Glomerular visceral epithelial cell (primary cell): ENCODE results near the gene OR8B8.
A peak's percentile ranks its signal among the peaks of the same experiment; 100 is the strongest.
"Not testable (repeated sequence)": the region's sequence is repeated elsewhere in the genome, so short reads cannot be mapped to it uniquely, and the experiment has no call there.

Experiments
- DNase-seq: peaks from one replicate; pipeline ENCODE4 v3.0.0-alpha.2; 2016; ENCODE audit errors: extremely low spot score

OR8B8 gene, protein sequence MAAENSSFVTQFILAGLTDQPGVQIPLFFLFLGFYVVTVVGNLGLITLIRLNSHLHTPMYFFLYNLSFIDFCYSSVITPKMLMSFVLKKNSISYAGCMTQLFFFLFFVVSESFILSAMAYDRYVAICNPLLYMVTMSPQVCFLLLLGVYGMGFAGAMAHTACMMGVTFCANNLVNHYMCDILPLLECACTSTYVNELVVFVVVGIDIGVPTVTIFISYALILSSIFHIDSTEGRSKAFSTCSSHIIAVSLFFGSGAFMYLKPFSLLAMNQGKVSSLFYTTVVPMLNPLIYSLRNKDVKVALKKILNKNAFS

DNA sequence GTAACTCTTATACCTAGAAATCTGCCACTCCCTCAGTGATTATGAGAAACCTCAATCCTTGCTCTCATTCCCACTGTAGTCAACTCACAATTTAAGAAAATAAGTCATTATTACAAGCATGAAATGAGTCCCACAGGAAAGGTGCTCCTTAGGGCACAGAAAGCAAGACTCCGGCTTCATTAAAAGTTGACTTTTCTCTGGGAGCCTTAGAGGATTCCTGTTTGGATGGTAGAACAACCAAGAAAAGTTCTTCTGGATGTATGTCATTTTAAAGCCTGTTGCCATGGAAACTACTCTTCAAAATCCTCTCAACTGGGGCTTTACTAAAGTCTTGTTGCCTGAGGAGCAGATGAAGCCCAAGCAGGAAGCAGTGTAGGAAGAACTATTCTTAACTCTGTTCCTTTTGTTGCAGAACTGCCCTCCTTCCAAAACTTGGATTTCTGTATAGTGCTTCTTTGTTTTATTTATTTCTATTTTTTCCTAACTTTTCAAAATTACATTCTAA, at the start of gene OR8B8:
Gene OR8B8, minus strand, starts transcription at position 51 of the 505 bp plus-strand sequence. CDS start 4,611 bp downstream, outside the sequence.
- no peak for DNase-seq

DNA sequence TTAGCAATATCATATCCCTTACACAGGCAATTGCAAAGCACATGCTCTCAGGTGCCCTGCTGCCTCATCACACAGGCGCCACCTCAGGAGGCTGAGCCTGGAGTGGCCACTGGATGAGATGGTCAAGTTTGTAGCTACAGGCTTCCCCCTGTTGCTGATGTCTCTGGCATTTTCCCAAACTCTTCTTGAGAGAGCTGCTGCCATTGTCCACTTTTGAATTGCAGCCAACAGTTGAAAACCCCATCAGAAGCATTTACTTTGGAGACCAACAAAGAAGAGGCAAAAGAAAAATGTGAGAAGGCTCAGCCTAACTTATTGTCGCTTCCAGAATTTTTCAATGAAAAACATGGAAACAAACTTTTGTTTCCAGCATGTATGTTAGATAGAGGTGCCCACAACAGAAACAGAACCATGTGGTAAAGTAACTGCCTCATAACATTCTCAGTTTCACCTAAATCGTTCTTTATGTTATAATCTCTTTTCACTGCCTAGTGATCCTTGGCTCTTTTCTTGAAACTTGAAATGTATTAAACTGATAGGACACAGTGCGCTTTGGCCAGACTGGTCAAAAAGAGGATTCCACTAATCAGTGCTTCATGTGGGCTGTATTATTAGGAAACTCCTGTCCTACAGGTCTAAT, 47.6 kb upstream of the OR8B8 start:
- DNase-seq = no peak

DNA sequence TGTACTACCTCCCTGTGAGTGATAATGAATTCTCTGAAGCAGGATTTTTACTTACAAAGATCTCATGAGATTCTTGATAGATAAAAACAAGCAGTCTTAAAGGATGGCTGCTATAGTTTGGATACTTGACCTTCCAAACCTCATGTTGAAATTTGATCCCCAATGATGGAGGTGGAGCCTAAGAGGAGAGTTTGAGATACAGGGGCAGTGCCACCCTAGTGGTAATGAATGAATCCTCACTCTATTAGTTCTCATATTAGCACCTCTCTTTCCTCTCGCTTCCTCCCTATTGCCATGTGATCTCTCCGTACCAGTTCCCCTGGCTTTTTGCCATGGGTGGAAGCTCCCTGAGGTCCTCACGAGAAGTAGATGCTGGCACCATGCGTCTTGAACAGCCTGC, 37.9 kb upstream of the OR8B8 start:
- no peak for DNase-seq

DNA sequence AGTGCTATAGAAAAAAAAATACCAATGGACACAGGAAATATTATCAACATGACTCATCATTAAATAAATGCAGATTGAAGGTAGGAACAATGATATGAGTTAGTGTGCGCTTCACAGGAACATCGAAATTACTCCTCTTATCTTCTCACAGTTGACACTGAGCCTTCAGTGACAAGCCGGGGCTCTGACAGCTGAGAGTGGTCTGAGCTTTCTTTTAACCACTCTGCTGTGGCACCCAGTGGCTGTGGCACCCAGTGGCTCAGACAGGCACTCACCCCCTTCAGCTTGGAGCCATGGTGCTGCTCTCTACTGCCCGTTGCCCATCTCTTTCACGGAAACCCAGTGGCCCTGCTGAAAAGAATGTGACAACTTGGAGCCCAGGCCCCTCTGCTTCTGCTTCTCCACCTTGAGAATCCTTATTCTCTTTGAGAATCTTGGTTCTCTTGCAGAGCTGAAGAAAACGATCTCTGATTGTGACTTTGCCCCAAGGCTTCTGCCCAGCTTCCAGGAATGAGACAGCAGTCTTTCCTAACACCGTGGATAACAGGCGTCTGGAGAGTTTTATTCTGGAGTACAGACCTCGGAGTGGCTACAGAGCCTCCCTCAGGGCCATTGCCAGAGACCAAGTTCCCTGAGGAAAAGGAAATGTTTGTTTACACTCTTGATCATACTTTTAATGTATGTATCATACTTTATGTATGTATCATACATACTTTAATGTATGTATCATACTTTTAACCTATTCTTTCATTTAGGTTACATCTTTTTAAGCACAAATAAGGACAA, 37.1 kb upstream of the OR8B8 start:
- DNase-seq = no peak

DNA sequence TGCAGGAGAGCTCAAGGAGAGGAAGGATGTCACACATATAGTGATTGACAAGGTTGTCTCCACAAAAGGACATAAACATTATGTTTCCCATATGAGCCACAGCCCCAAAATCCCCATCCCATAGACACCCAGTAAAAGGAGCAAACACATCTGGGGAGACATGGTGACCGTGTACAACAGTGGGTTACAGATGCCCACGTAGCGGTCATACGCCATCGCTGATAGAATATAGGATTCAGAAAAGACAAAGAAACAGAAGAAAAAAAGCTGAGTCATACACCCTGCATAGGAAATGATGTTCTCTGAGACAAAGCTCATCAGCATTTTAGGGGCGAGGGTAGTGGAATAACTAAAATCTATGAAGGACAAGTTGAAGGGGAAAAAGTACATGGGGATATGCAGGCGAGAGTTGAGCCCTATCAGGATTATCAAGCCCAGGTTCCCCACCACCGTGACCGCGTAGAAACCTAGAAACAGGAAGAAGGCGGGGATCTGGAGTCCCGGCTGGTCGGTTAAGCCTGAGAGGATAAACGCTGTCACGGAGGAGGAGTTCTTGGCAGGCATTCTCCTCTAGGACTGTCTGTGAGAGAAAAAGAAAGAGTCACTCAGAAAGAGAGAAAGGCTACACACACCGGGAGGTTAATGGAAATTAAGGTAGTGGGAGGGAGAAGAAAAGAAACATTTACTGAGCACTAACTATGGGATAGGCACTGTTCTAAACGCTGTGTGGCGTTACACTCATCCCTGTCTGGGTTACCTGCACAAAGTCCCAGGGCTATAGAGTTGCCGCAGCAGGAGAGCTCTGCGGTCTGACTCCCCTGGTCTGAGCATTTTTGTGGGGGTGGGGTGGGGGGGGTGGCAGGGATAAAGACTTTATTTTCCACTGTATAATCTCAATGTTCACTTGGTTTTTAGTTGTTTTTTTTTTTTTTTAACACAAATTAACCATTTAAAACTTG, 36.1 kb upstream of the OR8B8 start:
- DNase-seq = peak; percentile 42

DNA sequence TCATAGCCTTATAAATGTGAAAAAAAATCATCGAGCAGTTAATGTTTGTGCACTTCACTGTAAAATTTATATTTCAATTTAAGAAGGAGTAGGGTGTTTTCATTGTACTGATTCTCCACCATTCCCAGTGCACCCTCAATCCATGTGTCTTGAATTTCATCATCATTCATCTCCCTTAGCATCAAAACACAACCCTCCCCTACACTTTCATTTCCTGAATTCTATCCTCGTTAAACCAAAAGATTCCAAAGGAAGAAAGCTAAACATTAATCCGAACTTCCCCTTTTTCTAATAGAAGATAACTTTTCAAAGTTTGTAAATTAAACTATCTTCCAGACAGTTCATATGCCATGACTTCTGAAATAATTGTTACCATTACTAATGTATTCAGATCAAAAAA, 34.1 kb upstream of the OR8B8 start:
- no peak for DNase-seq

DNA sequence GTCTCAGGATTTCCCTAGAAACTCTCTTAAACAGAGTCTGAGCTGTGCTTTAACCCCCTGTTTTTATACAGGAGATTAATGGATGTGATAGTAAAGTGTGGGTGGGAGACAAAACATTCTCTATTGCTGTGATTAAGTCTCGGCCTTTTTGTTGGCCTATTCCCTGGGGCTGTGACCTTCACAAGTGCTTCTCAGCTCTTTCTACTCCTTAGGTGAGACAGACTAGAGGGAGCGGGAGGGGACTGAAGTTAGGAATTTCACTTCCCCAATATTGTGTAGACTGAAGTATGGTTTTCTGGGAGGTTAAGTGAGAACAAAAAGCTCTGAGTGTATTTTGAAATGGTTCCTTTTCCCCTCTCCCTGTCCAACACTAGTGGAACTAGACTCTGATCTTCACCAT, 29.8 kb upstream of the OR8B8 start:
- DNase-seq = no peak

DNA sequence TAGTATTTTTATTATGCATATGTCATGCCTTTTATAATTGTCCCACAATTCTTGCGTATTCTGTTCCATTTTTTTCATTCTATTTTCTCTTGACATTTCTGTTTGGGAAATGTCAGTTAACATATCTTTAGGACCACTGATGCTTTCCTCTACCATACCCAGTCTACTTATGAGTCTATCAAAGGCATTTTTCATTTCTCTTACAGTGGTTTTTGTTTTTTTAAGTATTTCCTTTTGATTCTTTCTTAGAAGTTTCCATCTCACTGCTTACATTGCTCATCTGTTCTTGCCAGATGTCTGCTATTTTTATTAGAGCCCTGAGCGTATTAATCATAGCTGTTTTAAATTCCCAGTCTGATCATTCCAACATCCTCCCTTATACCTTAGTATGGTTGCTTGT, 29.3 kb upstream of the OR8B8 start:
- DNase-seq = no peak

DNA sequence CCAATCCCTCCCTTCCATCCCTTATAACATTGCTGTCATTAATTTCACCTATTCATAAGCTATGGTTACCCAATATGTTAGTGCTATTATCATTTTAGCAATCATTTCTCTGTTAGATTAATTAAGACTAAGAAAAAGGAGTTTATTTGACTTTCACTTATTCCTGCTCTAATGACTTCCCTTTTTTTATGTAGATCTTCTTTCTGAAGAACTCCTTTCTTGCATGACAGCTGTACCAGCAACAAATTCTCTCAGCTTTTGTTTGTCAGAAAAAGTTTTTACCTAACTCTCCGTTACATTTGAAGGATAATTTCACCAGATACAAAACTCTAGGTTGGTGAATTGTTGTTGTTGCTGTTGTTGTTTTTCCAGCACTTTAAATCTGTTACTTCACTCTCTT, 28.6 kb upstream of the OR8B8 start:
- no peak for DNase-seq

DNA sequence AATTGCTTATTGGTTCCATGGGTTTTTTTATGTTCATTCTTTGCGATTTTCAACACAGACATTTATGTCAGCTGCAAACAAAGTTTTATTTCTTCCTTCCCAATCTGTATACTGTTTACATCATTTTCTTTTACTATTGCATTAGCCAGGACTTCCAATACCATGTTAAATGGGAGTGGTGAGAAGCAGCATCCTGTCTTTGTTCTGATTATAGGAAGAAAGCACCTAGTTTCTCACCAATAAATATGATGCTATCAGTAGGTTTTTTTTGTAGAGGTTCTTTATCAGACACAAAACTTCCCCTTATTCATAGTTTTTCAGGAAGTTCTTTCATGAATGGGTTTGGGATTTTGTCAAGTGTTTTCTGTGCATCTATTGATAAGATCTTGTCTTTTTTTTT, 28.0 kb upstream of the OR8B8 start:
- no peak for DNase-seq

DNA sequence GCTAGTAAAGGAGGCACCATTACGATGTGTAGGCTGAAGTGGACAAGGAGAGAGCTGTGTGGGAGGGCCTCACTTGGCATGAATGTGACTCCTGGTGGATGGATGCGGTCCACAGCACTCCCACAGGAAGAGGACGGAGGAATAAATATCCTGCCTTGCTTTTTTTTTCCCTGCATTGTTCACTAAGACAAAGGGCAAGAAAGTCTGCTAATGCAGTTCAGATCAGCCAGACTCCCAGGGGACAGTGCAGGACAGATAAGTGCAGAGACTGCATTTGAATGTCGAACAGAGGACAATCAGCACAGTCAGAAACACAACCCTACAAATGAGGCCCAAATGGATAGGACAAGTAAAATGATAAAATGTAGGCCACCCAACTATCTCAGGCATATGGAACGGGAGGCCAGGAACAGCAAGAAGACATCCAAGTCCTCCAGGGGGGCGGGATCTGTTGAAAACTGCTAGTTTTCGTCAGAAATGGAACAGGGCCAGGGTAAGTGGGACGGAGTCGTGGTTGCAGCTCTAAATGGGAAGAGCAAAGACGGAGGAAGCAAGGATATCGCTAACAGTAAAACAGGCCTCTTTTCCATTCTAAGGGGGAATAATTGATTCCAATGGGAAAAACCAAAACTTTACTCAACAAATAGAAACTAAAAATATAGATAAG, 25.2 kb upstream of the OR8B8 start:
- DNase-seq = no peak

DNA sequence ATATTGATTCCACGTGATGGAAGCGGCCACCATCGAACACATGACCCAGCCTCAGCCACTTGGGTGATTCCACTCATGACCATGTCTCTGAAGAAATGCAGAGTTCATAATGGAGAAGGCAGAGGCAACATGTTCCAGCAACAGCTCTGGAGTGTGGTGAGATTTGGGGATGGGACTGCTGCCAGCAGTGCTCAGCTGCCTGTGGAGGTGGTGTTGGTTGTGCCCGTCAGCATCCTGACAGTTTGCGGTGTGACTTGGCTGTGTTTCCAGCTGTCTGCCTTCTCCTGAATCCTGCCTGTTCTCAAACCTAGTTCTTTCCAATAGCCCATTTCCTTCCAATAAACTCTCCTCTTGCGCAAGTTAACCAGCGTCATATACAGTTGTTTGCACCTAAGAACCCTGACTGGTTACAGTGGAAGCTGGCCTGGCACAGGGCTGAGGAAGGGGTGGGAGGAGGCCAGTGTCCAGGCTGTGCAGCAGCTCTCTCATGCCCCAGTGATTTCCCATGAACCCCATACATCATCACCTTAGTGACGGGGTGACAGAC, 22.0 kb upstream of the OR8B8 start:
- no peak for DNase-seq

DNA sequence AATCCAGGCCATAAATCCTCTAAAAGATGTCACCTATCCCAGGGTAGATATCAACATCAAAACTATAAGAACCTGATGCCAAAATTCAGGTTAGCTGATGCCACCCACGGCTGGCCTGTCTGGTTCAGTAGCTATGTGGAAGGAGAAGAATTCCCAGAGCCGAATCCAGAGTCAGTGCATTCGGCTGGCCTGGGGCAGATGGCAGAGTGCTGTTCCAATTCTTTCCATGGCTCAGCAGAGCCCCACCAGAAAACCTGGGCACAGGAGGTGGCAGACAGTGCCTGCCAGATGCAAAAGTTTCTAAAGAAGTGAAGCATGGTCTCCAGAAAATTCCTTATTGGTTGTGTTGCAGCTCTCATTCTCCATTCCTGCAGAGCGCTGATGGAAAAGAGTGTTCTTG, 19.9 kb upstream of the OR8B8 start:
- no peak for DNase-seq

DNA sequence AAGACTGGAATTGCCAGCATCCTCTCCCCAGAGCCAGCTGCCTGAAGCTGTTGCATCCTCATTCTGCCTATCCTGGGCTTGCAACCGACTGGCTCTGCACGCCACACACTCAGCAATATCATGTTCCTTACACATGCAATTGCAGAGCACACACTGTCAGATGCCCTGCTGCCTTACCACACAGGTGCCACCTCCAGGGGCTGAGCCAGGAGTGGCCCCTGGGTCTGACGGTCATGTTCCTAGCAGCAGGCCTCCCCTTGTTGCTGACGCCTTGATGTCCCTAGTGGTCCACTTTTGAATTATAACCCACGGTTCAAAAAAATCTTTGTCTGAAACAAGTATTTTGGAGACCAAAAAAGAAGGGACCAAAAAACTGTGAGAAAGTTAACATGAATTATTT, 18.5 kb upstream of the OR8B8 start:
- no peak for DNase-seq

DNA sequence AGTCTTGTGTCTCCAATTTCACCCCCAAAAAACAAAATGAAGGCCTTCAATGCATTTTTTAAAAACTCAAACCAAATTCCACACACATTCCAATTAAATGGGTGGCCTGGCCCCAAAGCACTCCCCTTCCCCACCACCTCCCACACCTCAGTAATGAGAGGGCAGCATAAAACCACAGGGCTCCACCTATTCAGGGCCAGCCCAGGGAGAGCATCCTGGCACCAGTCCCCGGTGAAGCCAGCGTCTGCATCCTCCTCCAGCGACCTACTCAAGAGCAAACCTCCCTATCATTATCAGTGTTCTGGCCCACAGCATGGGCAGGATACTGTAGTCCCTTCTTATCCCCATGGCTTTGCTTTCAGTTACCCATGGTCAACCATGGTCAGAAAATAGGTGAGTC, 17.8 kb upstream of the OR8B8 start:
- no peak for DNase-seq

DNA sequence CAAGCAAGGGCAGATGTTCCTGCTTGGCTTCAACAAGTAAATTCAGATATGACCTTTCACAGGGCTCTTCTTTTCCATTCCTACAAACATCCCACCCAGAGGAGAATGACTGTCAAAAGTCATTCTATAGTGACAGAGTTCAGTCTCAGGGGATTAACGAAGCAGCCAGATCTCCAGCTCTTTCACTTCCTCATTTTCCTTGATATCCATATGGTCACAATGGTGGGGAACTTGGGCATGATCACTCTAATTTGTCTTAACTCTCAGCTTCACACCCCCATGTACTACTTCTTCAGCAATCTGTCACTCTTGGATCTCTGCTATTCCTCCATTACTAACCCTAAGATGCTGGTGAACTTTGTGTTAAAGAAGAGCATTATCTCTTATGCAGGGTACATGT, 15.0 kb upstream of the OR8B8 start:
- DNase-seq = no peak

DNA sequence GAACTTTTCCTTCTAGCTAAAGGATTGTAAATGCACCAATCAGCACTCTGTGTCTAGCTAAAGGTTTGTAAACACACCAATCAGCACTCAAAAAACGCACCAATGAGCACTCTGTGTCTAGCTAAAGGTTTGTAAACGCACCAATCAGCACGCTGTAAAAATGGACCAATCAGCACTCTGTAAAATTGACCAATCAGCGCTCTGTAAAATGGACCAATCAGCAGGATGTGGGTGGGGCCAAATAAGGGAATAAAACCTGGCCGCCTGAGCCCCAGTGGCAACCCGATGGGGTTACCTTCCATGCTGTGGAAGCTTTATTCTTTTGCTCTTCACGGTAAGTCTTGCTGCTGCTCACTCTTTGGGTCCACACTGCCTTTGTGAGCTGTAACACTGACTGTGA, 13.9 kb upstream of the OR8B8 start:
- not testable (repeated sequence) for DNase-seq

DNA sequence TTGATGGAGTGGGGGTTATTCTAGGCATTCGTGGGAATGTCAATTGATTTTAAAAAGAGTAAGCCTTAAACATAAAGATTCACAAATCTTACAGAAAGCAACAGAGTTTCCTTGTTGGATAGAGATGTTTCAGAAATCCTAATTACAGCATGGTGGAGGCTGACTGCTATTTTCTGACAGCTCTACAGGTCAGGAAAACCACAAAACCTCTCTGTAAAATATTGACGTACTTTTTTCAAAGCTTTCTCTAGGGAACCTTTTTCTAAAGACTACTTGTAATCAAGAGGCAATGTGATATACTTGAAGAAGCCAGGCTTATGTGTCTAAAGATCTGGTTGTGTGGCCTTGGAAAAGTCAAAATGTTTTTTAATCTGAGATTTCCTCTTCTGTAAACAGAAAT, 9.1 kb upstream of the OR8B8 start:
- no peak for DNase-seq

DNA sequence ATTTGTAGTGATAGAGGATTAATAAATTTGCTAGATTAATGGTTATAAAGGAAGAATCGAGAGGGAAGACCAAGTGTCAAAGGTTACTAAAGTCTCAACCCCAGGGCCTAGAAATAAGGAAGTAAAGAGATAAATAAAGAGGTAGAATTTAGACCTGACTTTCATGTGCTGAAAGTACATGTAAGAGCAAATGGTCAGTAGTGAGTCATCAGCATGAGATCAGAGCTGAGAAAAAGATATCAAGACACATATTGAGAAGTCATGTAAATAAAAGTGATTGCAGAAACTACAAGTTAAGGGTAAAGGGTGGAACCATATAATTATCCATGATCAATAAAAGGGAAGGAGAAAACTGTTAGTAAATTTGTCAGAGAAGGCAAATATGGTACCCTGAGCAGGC, 1.4 kb upstream of the OR8B8 start:
- no peak for DNase-seq

DNA sequence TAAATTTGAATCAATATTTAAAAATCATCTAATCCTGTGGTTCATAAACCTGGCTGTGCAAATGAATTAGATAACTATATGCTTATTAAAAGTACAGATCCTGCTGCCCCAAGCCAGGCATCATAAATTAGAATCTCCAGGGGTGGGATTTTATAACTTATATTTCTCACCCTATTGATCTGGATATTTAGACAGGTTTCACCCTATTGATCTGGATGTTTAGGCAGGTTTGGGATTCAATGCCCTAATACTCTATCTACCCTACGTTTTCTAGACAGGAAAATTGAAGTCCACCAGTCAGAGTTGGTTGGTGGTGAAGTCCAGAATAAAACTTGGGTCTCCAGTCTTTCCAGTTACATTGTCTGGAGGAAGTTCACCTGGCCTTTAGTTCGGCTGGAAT, 2.6 kb downstream of the OR8B8 start:
- DNase-seq = no peak

DNA sequence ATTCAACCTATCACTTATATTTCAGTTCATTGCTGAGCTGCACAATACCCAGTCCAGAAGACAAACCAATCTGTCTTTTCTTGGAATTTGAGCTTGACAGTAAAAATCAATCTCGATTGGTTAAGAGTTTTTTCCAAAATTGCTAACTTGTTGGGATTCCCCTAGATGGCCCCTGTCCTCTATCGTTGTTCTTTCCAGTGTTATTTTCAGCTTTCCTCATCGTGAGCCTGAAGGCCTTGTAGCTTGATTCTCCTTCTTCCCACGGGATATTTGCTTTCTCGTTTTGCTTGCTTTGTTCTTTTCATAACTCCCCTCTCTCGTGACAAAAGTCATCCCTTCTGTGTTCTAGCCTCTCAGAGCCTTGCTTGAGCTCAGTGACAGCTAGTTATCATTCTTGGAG, 3.1 kb downstream of the OR8B8 start:
- no peak for DNase-seq
